ENCODE results near the gene MAP2K4. TPM values are rescaled to one million over a fixed set of nuclear protein-coding genes. Genes with fewer than 3 reads are reported as not detected.

Gene MAP2K4
- total RNA-seq, 4 donors from 2014 or later, result 21.0 to 26.7 (median 25.1) TPM

DNA sequence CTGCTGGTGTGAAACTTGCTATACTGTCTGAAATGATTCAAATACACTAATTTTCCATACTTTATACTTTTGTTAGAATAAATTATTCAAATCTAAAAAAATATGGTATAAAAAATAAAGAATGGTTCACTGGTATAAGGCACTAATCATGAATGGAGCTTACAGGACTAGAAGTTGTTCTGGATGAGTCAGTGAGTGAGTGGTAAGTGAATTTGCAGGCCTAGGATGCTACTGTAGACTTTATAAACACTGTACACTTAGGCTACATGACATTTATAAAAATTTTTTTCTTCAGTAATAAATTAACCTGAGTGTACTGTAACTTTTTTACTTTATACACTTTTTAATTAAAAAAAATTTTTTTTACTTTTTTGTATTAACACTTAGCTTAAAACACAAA, 95.5 kb downstream of the MAP2K4 start:
- DNase-seq (ENCODE audit: low spot score) (no peak), ATAC-seq (ENCODE audit: low FRiP score) (no peak)
- TF ChIP-seq, protein P1, sequence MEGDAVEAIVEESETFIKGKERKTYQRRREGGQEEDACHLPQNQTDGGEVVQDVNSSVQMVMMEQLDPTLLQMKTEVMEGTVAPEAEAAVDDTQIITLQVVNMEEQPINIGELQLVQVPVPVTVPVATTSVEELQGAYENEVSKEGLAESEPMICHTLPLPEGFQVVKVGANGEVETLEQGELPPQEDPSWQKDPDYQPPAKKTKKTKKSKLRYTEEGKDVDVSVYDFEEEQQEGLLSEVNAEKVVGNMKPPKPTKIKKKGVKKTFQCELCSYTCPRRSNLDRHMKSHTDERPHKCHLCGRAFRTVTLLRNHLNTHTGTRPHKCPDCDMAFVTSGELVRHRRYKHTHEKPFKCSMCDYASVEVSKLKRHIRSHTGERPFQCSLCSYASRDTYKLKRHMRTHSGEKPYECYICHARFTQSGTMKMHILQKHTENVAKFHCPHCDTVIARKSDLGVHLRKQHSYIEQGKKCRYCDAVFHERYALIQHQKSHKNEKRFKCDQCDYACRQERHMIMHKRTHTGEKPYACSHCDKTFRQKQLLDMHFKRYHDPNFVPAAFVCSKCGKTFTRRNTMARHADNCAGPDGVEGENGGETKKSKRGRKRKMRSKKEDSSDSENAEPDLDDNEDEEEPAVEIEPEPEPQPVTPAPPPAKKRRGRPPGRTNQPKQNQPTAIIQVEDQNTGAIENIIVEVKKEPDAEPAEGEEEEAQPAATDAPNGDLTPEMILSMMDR (IDR thresholded peaks at IDR 0.05), result no peak

DNA sequence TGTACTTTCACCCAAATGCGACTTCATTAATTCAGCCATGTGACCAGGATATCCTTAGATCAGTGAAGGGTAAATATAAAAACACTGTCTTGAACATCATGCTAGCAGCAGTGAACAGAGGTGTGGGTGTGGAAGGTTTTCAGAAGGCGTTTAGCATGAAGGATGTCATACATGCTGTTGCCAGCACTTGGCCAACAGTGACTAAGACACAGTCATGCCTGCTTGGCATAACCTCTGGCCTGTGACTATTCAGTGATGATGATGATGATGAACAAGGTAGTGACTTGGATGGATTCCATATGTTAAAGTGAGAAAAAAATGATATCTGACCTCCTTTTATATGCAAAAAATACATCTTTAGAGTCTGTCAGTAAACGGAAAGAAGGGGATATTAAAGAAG, 97.9 kb downstream of the MAP2K4 start:
- DNase-seq (ENCODE audit: low spot score) (no peak), ATAC-seq (ENCODE audit: low FRiP score) (no peak)
- TF ChIP-seq, protein P1 (IDR thresholded peaks at IDR 0.05), result no peak

DNA sequence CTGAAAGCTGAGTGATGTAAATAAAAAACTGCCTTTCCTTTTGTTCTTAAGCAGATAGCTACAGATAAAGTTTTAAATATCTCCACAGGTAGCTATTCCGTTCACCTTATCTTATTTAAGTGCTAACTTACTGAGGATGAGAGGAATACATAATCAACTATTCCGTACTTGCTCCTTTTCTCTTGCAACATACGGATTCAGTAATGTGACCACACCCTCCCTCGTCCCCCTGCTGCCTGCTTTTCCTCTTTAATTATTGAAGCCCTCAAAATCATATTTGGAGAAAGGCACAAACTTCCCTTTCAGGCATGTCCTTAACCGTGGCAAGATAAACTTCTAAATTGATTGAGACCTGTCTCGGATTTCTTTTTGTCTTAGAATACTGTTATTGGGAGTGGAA, 101.4 kb downstream of the MAP2K4 start:
- TF ChIP-seq, protein P1 (IDR thresholded peaks at IDR 0.05), result no peak
- DNase-seq (ENCODE audit: low spot score) (no peak), ATAC-seq (ENCODE audit: low FRiP score) (no peak)

DNA sequence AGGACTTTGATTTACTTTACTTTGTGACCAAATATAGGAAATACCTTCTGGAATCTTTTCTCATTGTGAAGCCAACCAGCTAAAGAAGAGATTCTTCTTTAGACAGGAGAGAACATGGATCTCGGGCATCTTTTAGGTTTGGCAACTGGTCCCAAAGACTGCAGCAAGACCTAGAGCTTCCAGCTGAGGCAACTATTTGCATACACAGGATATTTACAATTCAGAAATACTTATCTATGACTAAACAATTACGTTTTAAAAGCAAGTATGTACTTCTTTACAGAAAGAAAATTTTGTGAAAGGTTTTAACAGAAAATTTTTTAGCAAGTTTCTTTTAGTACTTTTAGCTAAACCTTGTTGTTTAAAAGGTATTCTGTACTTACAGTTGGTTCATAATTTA, 106.5 kb downstream of the MAP2K4 start:
- TF ChIP-seq, protein P1 (IDR thresholded peaks at IDR 0.05), result no peak
- ATAC-seq (ENCODE audit: low FRiP score) (no peak), DNase-seq (ENCODE audit: low spot score) (no peak)

DNA sequence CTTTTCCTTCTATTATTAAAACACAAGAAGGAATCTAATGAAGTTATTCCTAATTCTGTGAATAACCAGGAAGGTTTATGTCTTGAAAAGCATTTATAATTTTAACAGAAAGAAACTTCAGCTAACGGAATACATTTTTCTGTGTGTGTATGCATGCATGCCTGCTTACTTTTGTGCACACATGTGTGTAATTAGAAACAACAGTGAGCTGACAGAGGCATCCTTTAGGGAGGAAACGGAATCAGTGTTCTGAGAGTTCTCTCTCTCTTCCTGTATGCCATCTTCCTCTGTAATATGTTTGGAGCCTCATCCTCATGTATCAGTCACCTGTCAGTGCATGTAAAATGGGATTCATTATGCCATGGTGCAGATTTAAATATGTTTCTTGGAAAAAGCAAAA, 107.0 kb downstream of the MAP2K4 start:
- DNase-seq (ENCODE audit: low spot score) (no peak), ATAC-seq (ENCODE audit: low FRiP score) (no peak)
- TF ChIP-seq, protein P1 (IDR thresholded peaks at IDR 0.05), result no peak

DNA sequence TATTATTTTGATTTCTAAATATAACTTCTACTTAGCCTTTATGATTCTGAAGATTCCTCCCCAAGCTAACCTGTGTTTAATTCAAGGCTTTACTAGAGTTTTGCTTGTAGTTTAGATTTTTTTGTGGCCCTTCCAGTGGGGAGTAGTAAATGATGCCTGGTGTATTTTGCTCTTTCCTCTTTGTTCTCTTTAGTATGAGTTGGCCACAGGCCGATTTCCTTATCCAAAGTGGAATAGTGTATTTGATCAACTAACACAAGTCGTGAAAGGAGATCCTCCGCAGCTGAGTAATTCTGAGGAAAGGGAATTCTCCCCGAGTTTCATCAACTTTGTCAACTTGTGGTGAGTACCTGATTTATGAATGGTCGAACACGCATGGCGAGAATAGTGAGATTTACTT, 108.3 kb downstream of the MAP2K4 start:
- TF ChIP-seq, protein P1 (IDR thresholded peaks at IDR 0.05), result no peak
- no peak for ATAC-seq (ENCODE audit: low FRiP score)
- no peak for DNase-seq (ENCODE audit: low spot score)

DNA sequence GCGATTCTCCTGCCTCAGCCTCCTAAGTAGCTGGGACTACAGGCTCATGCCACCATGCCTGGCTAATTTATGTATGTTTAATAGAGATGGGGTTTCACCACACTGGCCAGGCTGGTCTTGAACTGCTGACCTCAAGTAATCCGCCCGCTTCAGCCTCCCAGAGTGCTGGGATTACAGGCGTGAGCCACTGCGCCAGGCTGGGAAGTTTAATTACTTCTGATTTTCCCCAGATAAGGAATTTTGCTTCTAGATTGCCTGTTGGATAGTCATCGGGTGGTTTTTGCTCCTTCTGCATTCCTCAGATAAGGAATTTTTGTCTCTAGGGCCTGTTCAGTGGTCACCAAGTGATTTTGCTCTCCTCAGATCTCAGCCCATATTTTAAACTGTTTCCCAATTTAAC, 112.5 kb downstream of the MAP2K4 start:
- TF ChIP-seq, protein P1 (IDR thresholded peaks at IDR 0.05), result no peak
- ATAC-seq (ENCODE audit: low FRiP score) (no peak), DNase-seq (ENCODE audit: low spot score) (no peak)
